GM12878 (cell line): ENCODE measurements around the gene SEC16B.

Experiments
- CHD4 ChIP-seq: fragments of 200-600 bp; sonication (generic); IDR thresholded peaks from 2 replicates; pipeline ENCODE4 v1.6.1; 2016; ENCODE audit warnings: mild to moderate bottlenecking
- JUND ChIP-seq: IDR thresholded peaks from 2 replicates; pipeline ENCODE4 v1.6.1; 2012; ENCODE audit warnings: low read depth, mild to moderate bottlenecking, low read length, improper control_type of control experiment, moderate library complexity
- RAD51 ChIP-seq: fragments of 450-650 bp; IDR thresholded peaks from 2 replicates; pipeline ENCODE4 v1.6.1; 2016; ENCODE audit warnings: moderate library complexity, mild to moderate bottlenecking, inconsistent platforms
- RELA ChIP-seq: fragments of 450-650 bp; IDR thresholded peaks from 2 replicates; pipeline ENCODE4 v1.8.0; 2014; ENCODE audit warnings: borderline replicate concordance; ENCODE audit not compliant: partially characterized antibody
- SIX5 ChIP-seq: IDR thresholded peaks from 2 replicates; pipeline ENCODE4 v1.6.1; 2011; ENCODE audit warnings: mild to moderate bottlenecking, low read depth, low read length, moderate library complexity; ENCODE audit not compliant: severe bottlenecking
- SP1 ChIP-seq: IDR thresholded peaks from one replicate; pipeline ENCODE4 v1.6.1; 2011; ENCODE audit warnings: low read depth, low read length
- TF ChIP-seq, protein P1 (sequence below), 3 experiments: IDR thresholded peaks in 2 of 3; conservative IDR thresholded peaks in 1 of 3; 2 replicates each; pipeline ENCODE4 v1.5.1; 2011; ENCODE audit warnings: low read depth in 3 of 3, low read length in 3 of 3, mild to moderate bottlenecking in 3 of 3, control low read depth in 2 of 3, moderate library complexity in 2 of 3, inconsistent platforms in 1 of 3, mixed read lengths in 1 of 3; ENCODE audit not compliant: control insufficient read depth in 2 of 3, insufficient read depth in 1 of 3; ENCODE audit errors: extremely low read depth in 1 of 3
- TF ChIP-seq, protein P2 (sequence below): IDR thresholded peaks from 2 replicates; pipeline ENCODE4 v1.6.1; 2011; ENCODE audit warnings: low read depth, low read length, improper control_type of control experiment, borderline replicate concordance
- TF ChIP-seq, protein P3 (sequence below): fragments of 450-650 bp; IDR thresholded peaks from 2 replicates; pipeline ENCODE4 v1.6.1; 2017; ENCODE audit warnings: antibody characterized with exemption, mild to moderate bottlenecking, moderate library complexity
- TF ChIP-seq, protein P4 (sequence below): fragments of 450-650 bp; formaldehyde crosslinking; IDR thresholded peaks from 2 replicates; pipeline ENCODE4 v1.4.0; 2020; ENCODE audit warnings: mild to moderate bottlenecking, moderate library complexity

DNA sequence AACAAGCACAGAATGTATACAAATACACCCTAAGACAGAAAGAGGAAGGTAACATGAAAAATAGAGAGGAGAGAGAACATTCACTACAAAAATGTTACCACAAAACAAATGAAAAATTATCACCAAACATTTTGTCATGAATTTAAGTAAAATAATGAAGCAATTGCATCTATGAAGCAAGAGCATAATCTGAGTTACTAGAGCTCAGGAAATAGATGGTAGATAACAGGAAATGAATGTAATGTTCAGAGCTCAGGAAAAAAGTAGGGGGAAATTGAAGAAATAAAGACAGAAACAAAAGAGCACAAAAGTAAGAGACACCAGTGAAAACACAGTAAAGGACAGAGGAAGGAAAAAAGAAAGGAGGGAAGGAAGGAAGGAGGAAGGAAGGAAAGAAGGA is 19.4 kb downstream of the SEC16B start:
- TF ChIP-seq, protein P1, sequence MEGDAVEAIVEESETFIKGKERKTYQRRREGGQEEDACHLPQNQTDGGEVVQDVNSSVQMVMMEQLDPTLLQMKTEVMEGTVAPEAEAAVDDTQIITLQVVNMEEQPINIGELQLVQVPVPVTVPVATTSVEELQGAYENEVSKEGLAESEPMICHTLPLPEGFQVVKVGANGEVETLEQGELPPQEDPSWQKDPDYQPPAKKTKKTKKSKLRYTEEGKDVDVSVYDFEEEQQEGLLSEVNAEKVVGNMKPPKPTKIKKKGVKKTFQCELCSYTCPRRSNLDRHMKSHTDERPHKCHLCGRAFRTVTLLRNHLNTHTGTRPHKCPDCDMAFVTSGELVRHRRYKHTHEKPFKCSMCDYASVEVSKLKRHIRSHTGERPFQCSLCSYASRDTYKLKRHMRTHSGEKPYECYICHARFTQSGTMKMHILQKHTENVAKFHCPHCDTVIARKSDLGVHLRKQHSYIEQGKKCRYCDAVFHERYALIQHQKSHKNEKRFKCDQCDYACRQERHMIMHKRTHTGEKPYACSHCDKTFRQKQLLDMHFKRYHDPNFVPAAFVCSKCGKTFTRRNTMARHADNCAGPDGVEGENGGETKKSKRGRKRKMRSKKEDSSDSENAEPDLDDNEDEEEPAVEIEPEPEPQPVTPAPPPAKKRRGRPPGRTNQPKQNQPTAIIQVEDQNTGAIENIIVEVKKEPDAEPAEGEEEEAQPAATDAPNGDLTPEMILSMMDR (IDR thresholded peaks at IDR 0.05 in 2 of 3, conservative IDR thresholded peaks at IDR 0.05 in 1 of 3; ENCODE audit: control insufficient read depth in 2 of 3, extremely low read depth in 1 of 3, insufficient read depth in 1 of 3, low read depth in 3 of 3, low read length in 3 of 3): no peak
- TF ChIP-seq SIX5 (no peak), CHD4 (no peak), SP1 (no peak), RAD51 (no peak), JUND (no peak), RELA (no peak)
- TF ChIP-seq, protein P2, sequence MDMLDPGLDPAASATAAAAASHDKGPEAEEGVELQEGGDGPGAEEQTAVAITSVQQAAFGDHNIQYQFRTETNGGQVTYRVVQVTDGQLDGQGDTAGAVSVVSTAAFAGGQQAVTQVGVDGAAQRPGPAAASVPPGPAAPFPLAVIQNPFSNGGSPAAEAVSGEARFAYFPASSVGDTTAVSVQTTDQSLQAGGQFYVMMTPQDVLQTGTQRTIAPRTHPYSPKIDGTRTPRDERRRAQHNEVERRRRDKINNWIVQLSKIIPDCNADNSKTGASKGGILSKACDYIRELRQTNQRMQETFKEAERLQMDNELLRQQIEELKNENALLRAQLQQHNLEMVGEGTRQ: no peak
- TF ChIP-seq, protein P3, sequence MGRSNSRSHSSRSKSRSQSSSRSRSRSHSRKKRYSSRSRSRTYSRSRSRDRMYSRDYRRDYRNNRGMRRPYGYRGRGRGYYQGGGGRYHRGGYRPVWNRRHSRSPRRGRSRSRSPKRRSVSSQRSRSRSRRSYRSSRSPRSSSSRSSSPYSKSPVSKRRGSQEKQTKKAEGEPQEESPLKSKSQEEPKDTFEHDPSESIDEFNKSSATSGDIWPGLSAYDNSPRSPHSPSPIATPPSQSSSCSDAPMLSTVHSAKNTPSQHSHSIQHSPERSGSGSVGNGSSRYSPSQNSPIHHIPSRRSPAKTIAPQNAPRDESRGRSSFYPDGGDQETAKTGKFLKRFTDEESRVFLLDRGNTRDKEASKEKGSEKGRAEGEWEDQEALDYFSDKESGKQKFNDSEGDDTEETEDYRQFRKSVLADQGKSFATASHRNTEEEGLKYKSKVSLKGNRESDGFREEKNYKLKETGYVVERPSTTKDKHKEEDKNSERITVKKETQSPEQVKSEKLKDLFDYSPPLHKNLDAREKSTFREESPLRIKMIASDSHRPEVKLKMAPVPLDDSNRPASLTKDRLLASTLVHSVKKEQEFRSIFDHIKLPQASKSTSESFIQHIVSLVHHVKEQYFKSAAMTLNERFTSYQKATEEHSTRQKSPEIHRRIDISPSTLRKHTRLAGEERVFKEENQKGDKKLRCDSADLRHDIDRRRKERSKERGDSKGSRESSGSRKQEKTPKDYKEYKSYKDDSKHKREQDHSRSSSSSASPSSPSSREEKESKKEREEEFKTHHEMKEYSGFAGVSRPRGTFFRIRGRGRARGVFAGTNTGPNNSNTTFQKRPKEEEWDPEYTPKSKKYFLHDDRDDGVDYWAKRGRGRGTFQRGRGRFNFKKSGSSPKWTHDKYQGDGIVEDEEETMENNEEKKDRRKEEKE: no peak
- TF ChIP-seq, protein P4, sequence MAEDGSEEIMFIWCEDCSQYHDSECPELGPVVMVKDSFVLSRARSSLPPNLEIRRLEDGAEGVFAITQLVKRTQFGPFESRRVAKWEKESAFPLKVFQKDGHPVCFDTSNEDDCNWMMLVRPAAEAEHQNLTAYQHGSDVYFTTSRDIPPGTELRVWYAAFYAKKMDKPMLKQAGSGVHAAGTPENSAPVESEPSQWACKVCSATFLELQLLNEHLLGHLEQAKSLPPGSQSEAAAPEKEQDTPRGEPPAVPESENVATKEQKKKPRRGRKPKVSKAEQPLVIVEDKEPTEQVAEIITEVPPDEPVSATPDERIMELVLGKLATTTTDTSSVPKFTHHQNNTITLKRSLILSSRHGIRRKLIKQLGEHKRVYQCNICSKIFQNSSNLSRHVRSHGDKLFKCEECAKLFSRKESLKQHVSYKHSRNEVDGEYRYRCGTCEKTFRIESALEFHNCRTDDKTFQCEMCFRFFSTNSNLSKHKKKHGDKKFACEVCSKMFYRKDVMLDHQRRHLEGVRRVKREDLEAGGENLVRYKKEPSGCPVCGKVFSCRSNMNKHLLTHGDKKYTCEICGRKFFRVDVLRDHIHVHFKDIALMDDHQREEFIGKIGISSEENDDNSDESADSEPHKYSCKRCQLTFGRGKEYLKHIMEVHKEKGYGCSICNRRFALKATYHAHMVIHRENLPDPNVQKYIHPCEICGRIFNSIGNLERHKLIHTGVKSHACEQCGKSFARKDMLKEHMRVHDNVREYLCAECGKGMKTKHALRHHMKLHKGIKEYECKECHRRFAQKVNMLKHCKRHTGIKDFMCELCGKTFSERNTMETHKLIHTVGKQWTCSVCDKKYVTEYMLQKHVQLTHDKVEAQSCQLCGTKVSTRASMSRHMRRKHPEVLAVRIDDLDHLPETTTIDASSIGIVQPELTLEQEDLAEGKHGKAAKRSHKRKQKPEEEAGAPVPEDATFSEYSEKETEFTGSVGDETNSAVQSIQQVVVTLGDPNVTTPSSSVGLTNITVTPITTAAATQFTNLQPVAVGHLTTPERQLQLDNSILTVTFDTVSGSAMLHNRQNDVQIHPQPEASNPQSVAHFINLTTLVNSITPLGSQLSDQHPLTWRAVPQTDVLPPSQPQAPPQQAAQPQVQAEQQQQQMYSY (CRISPR knock-in tag): no peak
